ENCODE data around the gene CTNNBL1.

- TF ChIP-seq, protein P1, sequence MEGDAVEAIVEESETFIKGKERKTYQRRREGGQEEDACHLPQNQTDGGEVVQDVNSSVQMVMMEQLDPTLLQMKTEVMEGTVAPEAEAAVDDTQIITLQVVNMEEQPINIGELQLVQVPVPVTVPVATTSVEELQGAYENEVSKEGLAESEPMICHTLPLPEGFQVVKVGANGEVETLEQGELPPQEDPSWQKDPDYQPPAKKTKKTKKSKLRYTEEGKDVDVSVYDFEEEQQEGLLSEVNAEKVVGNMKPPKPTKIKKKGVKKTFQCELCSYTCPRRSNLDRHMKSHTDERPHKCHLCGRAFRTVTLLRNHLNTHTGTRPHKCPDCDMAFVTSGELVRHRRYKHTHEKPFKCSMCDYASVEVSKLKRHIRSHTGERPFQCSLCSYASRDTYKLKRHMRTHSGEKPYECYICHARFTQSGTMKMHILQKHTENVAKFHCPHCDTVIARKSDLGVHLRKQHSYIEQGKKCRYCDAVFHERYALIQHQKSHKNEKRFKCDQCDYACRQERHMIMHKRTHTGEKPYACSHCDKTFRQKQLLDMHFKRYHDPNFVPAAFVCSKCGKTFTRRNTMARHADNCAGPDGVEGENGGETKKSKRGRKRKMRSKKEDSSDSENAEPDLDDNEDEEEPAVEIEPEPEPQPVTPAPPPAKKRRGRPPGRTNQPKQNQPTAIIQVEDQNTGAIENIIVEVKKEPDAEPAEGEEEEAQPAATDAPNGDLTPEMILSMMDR (IDR thresholded peaks at IDR 0.05; ENCODE audit: insufficient read depth, low read depth, low read length): no peak
- TF ChIP-seq EZH2 (IDR thresholded peaks at IDR 0.05; ENCODE audit: insufficient read depth, low read length): no peak
Measured at GRCh38 chr20:37759052-37759553, 65.3 kb downstream of the CTNNBL1 start.
